HUES6 (cell line): Measurements from ENCODE around the gene CAMK2B.

Experiments
- H3K27ac ChIP-seq: 2 replicates; pipeline ENCODE4 v1.7.0; 2013; ENCODE audit warnings: low read depth, mild to moderate bottlenecking, low read length, inconsistent platforms
- H3K27me3 ChIP-seq: 2 replicates; pipeline ENCODE4 v1.6.1; 2013; ENCODE audit warnings: low read length; ENCODE audit not compliant: control insufficient read depth, insufficient read depth
- H3K36me3 ChIP-seq: 2 replicates; pipeline ENCODE4 v1.6.1; 2013; ENCODE audit warnings: low read length; ENCODE audit not compliant: control insufficient read depth, insufficient read depth
- H3K4me1 ChIP-seq: 2 replicates; pipeline ENCODE4 v1.6.1; 2013; ENCODE audit warnings: low read length; ENCODE audit not compliant: control insufficient read depth, insufficient read depth
- H3K4me3 ChIP-seq: 2 replicates; pipeline ENCODE4 v1.5.1; 2013; ENCODE audit warnings: low read depth, low read length
- H3K9ac ChIP-seq: one replicate; pipeline ENCODE4 v1.6.1; 2013; ENCODE audit warnings: mild to moderate bottlenecking, low read length
- H3K9me3 ChIP-seq: 2 replicates; pipeline ENCODE4 v1.6.1; 2013; ENCODE audit warnings: low read depth, low read length; ENCODE audit not compliant: control insufficient read depth, insufficient read depth

CAMK2B gene

DNA sequence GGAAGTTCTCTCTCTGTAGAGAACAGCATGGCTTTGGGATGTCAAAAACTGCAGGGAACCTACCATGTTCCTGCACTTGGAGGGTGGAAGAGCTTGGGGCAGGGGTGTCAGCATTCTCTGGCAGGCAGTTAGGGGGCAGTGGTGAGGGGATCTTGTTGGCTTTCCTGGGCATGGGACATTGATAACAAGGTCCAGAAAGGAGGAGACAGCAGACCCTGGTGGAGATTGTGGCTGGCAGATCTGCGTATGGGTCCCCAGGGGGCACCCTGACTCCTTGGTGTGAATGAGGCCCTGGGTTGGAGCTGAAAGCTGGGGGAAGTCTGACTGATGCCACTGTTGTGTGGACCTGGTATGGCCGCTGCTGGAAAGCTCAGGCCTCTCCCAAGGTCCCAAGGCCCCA is 22.9 kb upstream of the CAMK2B start:
- H3K4me1 ChIP-seq = no peaks in the 10 kb centered on the region
- H3K9me3 ChIP-seq = peaks cover 1% of the 10 kb centered on the region
- no peak overlapping the region for H3K9ac ChIP-seq
- H3K4me3 ChIP-seq = no peak overlapping the region
- H3K27me3 ChIP-seq = peaks cover 7% of the 10 kb centered on the region
- H3K36me3 ChIP-seq = no peaks in the 10 kb centered on the region
- no peak overlapping the region for H3K27ac ChIP-seq

- no peak overlapping the region for H3K4me3 ChIP-seq
- H3K27ac ChIP-seq = no peak overlapping the region
- H3K36me3 ChIP-seq = no peaks in the 10 kb centered on the region
- H3K9me3 ChIP-seq = peaks cover 7% of the 10 kb centered on the region
- H3K4me1 ChIP-seq = no peaks in the 10 kb centered on the region
- no peak overlapping the region for H3K9ac ChIP-seq
- peaks cover 7% of the 10 kb centered on the region for H3K27me3 ChIP-seq
Observed at GRCh38 chr7:44347546-44348114, 22.2 kb upstream of the CAMK2B start.

GRCh38 chr7:44346063-44346462 is 20.7 kb upstream of the CAMK2B start:
- H3K27ac ChIP-seq = no peak overlapping the region
- no peak overlapping the region for H3K4me3 ChIP-seq
- H3K27me3 ChIP-seq = peaks cover 7% of the 10 kb centered on the region
- H3K4me1 ChIP-seq = no peaks in the 10 kb centered on the region
- no peak overlapping the region for H3K9ac ChIP-seq
- no peaks in the 10 kb centered on the region for H3K36me3 ChIP-seq
- H3K9me3 ChIP-seq = peaks cover 7% of the 10 kb centered on the region

DNA sequence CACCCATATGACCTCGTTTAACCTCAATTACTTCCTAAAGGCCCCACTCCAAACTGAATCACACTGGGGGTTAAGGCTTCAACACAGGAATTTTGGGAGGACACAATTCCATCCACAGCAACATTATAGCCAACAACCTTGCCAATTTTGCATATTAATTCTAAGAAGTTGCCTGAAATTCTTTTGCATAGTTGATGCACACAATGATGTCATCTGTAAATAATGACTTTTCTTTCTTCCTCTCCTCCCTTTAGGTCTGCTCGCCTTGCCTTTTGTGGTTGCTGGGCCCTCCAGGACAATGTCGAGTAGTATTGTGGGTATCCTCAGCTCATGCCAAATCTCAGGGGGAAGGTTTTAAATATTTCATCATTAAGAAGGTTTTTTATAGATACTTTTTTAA is 16.0 kb upstream of the CAMK2B start:
- H3K27ac ChIP-seq = no peak overlapping the region
- no peaks in the 10 kb centered on the region for H3K4me1 ChIP-seq
- no peak overlapping the region for H3K4me3 ChIP-seq
- H3K9me3 ChIP-seq = peaks cover 7% of the 10 kb centered on the region
- H3K9ac ChIP-seq = no peak overlapping the region
- H3K36me3 ChIP-seq = no peaks in the 10 kb centered on the region
- H3K27me3 ChIP-seq = peaks cover 11% of the 10 kb centered on the region

DNA sequence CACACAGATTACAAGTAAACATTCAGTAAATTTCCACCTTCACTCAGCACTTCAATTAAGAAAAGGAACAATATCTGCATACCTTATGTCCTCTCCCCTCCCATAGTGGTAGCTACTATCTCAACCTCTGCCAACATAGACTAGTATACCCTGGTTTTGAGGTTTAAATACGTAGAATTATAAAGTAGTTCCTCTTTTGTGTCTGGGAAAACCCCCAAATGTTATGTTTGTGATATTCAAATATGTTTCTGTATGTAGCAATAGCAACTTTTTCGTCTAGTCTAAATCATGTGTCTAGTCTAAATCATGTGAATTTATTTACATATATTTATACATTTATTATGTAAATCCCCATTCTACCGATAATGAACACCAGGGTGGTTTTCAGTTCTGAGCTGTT is 13.2 kb upstream of the CAMK2B start:
- Histone ChIP-seq H3K4me3 (no peak overlapping the region), H3K9me3 (peaks cover 7% of the 10 kb centered on the region), H3K9ac (no peak overlapping the region), H3K4me1 (0 out of 2 replicates have a peak, but pooled peaks cover 4% of the 10 kb centered on the region), H3K27me3 (peaks cover 7% of the 10 kb centered on the region; the same call in 1 of the 2 replicates), H3K27ac (no peak overlapping the region), H3K36me3 (no peaks in the 10 kb centered on the region)

DNA sequence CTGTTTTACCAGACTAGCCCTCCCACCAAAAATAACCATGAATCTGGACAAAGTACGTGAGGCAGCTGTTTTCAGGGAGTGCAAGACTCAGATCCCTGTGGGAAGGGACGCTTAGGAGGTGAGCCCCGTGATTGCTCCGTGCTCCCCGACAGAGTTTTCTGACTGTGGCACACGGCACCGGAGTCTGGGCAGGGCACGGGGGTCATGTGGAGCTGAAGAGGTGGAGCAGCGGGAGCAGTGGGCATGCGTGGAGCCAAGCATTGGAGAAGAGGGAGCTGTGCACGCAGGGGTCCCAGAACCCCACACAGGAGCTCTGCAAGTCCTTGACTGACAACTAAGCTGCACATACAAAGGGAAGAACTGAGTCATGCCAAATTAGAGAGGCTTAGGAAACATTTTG is 11.1 kb upstream of the CAMK2B start:
- H3K27ac ChIP-seq = no peak overlapping the region
- no peak overlapping the region for H3K9ac ChIP-seq
- H3K27me3 ChIP-seq = peaks cover 7% of the 10 kb centered on the region; the same call in 1 of the 2 replicates
- 0 out of 2 replicates have a peak, but pooled peaks cover 4% of the 10 kb centered on the region for H3K4me1 ChIP-seq
- H3K36me3 ChIP-seq = no peaks in the 10 kb centered on the region
- H3K4me3 ChIP-seq = no peak overlapping the region
- H3K9me3 ChIP-seq = no peaks in the 10 kb centered on the region

DNA sequence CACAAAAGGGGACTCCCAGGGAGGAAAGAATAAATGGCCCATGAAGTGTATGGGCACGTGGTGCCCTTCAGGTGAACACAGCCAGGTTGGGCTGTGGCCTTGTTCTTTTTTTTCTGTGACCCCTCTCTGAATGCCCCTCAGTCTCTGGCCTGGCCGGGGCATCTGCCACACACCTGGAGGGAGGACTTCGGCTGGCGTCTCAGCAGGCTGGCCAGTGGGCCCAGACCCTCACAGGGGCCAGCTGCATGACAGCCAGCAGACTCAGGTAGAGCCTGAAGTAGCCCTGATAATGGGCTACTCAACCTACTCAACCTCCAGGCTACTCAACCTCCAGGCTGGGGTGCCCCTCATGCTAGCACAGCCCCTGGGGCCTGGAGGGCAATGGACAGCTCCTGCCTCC is 9.8 kb upstream of the CAMK2B start:
- H3K9me3 ChIP-seq = no peaks in the 10 kb centered on the region
- H3K27me3 ChIP-seq = peaks cover 8% of the 10 kb centered on the region; the same call in 1 of the 2 replicates
- no peak overlapping the region for H3K9ac ChIP-seq
- 0 out of 2 replicates have a peak, but pooled peaks cover 4% of the 10 kb centered on the region for H3K4me1 ChIP-seq
- H3K27ac ChIP-seq = no peak overlapping the region
- no peak overlapping the region for H3K4me3 ChIP-seq
- H3K36me3 ChIP-seq = no peaks in the 10 kb centered on the region

DNA sequence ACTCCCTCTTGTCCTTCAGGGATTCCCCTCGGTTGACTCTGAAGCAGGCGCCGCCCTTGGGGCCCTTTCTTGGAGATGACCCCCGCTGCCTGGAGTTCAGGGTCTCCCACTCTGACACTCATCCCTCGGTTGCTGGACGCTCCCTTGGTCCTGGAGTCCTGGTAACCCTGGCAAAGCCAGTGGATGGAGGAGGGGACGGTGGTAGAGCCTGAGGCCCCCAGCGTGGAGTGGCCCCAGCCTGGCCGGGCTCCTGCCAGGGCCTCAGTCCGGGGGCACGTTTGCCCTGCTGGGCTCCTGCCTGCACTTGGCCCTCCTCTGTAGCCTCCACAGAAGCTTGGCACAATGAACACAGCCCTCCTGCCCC is 9.3 kb upstream of the CAMK2B start:
- Histone ChIP-seq H3K4me3 (no peak overlapping the region), H3K9me3 (no peaks in the 10 kb centered on the region), H3K36me3 (no peaks in the 10 kb centered on the region), H3K4me1 (0 out of 2 replicates have a peak, but pooled peaks cover 4% of the 10 kb centered on the region), H3K9ac (no peak overlapping the region), H3K27me3 (peaks cover 13% of the 10 kb centered on the region; the same call in 1 of the 2 replicates), H3K27ac (no peak overlapping the region)

- Histone ChIP-seq H3K27me3 (peaks cover 17% of the 10 kb centered on the region; the same call in 1 of the 2 replicates), H3K9ac (no peak overlapping the region), H3K4me3 (no peak overlapping the region), H3K36me3 (no peaks in the 10 kb centered on the region), H3K4me1 (0 out of 2 replicates have a peak, but pooled peaks cover 4% of the 10 kb centered on the region), H3K9me3 (no peaks in the 10 kb centered on the region), H3K27ac (no peak overlapping the region)
Observed at GRCh38 chr7:44333911-44334733, 8.7 kb upstream of the CAMK2B start.

GRCh38 chr7:44331682-44332081 is 6.3 kb upstream of the CAMK2B start:
- no peak overlapping the region for H3K9ac ChIP-seq
- peaks cover 36% of the 10 kb centered on the region for H3K27me3 ChIP-seq
- H3K9me3 ChIP-seq = no peaks in the 10 kb centered on the region
- 0 out of 2 replicates have a peak, but pooled peaks cover 4% of the 10 kb centered on the region for H3K4me1 ChIP-seq
- no peak overlapping the region for H3K4me3 ChIP-seq
- no peak overlapping the region for H3K27ac ChIP-seq
- H3K36me3 ChIP-seq = no peaks in the 10 kb centered on the region

GRCh38 chr7:44330331-44330730 is 4.9 kb upstream of the CAMK2B start:
- Histone ChIP-seq H3K4me3 (no peak overlapping the region), H3K27me3 (peaks cover 46% of the 10 kb centered on the region), H3K9ac (no peak overlapping the region), H3K4me1 (0 out of 2 replicates have a peak, but pooled peaks cover 4% of the 10 kb centered on the region), H3K9me3 (no peaks in the 10 kb centered on the region), H3K27ac (no peak overlapping the region), H3K36me3 (no peaks in the 10 kb centered on the region)
